NCI-H226 (cell line): ENCODE data around the gene RIPK1.
"Not testable (repeated sequence)": the region's sequence is repeated elsewhere in the genome, so short reads cannot be mapped to it uniquely, and the experiment has no call there.

Experiments used
- DNase-seq: peaks from one replicate; pipeline ENCODE4 v3.0.0-alpha.2; 2015

Gene RIPK1

GRCh38 chr6:3137057-3137777, 68.9 kb downstream of the RIPK1 start:
- peak; percentile 22 for DNase-seq

DNA sequence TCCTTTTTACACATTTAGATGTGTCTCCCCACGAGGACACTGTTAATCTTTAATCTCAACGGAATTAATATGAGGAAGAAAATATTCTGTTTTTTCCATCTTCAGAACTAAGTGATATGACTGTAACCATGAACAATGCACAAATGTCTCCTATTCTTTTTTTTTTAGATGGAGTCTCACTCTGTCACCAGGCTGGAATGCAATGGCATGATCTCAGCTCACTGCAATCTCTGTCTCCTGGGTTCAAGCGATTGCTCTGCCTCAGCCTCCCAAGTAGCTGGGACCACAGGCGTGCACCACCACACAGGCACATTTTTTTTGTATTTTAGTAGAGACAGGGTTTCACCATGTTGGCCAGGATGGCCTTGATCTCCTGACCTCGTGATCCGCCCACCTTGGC, 69.6 kb downstream of the RIPK1 start:
- DNase-seq, result not testable (repeated sequence)

GRCh38 chr6:3138341-3138740, 70.0 kb downstream of the RIPK1 start:
- no peak for DNase-seq

GRCh38 chr6:3139090-3139903, 71.0 kb downstream of the RIPK1 start:
- DNase-seq, result no peak

- DNase-seq, result no peak
Measured at GRCh38 chr6:3140201-3140600, 71.9 kb downstream of the RIPK1 start.

- DNase-seq, result no peak
Measured at GRCh38 chr6:3142536-3142935, 74.2 kb downstream of the RIPK1 start.

GRCh38 chr6:3143158-3143557, 74.9 kb downstream of the RIPK1 start:
- no peak for DNase-seq

GRCh38 chr6:3144571-3144970, 76.3 kb downstream of the RIPK1 start:
- no peak for DNase-seq

- no peak for DNase-seq
Measured at GRCh38 chr6:3147914-3148757, 79.8 kb downstream of the RIPK1 start.

DNA sequence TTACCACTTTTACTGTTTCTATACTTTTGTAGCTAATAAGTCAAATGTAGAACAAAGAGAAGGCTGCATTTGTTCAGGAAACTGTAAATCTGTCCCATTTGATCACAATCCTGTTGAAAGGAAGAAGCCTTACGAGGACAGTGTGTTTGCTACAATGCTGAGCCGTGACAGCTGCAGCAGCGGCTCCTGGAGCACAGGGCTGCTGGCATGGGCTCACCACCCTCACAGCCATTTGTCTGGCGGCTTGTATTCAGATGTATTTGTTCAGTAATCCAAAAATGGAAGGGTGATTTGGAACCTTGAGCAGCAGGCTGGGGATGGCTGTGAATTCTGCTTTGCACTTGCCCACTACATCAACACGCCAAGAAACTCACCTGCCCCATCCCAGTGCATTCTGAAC, 83.4 kb downstream of the RIPK1 start:
- DNase-seq, result no peak

GRCh38 chr6:3152689-3153088, 84.4 kb downstream of the RIPK1 start:
- no peak for DNase-seq

- DNase-seq, result not testable (repeated sequence)
Measured at GRCh38 chr6:3155416-3155815, 87.1 kb downstream of the RIPK1 start.

- DNase-seq, result not testable (repeated sequence)
Measured at GRCh38 chr6:3156184-3157130, 88.2 kb downstream of the RIPK1 start.

DNA sequence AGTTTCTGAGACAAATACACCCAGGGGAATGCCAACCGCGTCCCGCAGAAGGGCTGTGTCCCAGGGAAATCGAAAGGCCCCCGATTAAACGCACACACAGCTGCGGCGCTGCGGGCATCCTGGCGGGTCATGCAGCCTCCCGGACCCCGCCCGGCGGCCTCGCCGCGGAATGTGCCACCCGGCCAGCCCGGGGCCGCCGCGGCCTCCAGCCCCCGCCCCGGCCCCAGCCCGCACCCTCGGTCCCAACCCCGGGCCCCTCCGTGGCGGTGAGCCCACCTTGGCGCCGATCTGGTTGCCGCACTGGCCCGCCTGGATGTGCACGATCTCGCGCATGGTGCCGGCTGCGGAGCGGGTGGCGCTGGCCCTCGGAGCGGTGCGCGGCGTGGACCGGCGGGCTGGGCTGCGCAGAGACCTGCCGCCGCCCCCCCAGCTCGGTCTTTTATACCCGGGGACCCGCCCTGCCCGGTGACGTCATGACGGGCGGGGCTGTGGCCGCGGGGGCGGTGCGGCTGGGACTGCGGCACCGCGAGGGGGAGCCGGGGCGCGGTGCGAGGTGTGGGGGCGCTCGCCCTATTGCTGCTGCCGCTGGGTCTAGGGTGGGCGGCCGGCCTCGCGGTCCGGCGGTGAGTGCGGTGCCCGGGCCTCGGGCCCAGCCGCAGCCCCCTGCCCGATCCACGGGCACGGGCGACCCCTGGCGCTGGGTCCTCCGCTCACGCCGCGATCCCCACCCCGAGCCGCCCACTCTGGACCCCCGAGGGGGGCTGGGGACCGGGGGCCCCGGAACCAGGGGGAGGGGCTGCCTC, 89.0 kb downstream of the RIPK1 start, which contains the start of gene TUBB2A:
TSS of gene TUBB2A (minus strand) at position 414 of the 803 bp plus-strand sequence. CDS start at position 333, 81 bp downstream.
- peak; percentile 70 for DNase-seq

GRCh38 chr6:3159805-3160781, 91.8 kb downstream of the RIPK1 start:
- peak; percentile 95 for DNase-seq

- no peak for DNase-seq
Measured at GRCh38 chr6:3162067-3162497, 93.8 kb downstream of the RIPK1 start.

- DNase-seq, result no peak
Measured at GRCh38 chr6:3162565-3163247, 94.4 kb downstream of the RIPK1 start.

DNA sequence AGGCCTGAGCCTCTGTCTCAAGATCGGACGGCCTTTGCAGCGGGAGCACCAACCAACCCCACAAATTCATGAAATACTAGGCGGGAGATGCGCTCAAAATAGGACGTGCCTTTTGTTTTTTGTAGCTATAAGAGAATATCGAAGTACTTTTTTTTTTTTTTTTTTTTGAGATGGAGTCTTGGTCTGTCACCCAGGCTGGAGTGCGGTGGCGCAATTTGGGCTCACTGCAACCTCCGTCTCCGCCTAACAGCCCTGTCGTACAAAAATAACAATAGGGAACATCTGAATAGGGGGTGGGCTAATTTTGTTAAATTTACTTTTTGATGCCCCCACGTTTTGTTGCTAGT, 94.9 kb downstream of the RIPK1 start:
- no peak for DNase-seq

GRCh38 chr6:3164388-3164787, 96.1 kb downstream of the RIPK1 start:
- no peak for DNase-seq
